ENCODE results near the gene ACKR2. TPM values are rescaled to one million over a fixed set of nuclear protein-coding genes. Genes with fewer than 3 reads are reported as not detected.

Gene ACKR2
- total and polyA plus RNA-seq, 7 donors, result 0.04 to 1.6 (median 0.79) TPM

DNA sequence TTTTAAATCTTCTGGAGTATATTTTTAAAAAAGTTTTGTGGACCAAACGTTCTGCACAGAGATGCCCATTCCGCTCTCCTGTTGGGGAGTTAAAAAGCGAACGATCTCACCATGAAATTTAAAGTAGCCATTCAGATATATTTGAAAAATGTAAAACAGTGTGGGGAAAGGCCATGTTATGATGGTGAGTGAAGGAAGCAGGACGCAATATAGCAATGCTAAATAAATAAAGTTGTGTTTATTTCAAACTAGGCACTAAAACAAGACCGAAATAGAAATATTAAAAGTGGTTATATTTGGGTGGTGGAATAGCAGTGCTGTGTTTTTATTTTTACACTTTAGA is 35.9 kb upstream of the ACKR2 start:
- no peaks in the 10 kb centered on the region for H3K27me3 ChIP-seq (ENCODE audit: insufficient read depth in 3 of 3, low read length in 2 of 3)
- 11 to 13% (median 12%) methylated on average over 6 of the region's 6 CpGs for WGBS, 3 donors
- no peaks in the 10 kb centered on the region for H3K9me3 ChIP-seq
- H3K4me3 ChIP-seq, result peak overlapping the region; percentile 61
- no peaks in the 10 kb centered on the region for H3K36me3 ChIP-seq (ENCODE audit: insufficient read depth in 1 of 2, low read depth in 1 of 2)
- no peaks in the 10 kb centered on the region for H3K4me1 ChIP-seq
- intact Hi-C loops (cut with DNase I), result no loop called here
- DNase-seq, result no peak
- TF ChIP-seq, protein P1, sequence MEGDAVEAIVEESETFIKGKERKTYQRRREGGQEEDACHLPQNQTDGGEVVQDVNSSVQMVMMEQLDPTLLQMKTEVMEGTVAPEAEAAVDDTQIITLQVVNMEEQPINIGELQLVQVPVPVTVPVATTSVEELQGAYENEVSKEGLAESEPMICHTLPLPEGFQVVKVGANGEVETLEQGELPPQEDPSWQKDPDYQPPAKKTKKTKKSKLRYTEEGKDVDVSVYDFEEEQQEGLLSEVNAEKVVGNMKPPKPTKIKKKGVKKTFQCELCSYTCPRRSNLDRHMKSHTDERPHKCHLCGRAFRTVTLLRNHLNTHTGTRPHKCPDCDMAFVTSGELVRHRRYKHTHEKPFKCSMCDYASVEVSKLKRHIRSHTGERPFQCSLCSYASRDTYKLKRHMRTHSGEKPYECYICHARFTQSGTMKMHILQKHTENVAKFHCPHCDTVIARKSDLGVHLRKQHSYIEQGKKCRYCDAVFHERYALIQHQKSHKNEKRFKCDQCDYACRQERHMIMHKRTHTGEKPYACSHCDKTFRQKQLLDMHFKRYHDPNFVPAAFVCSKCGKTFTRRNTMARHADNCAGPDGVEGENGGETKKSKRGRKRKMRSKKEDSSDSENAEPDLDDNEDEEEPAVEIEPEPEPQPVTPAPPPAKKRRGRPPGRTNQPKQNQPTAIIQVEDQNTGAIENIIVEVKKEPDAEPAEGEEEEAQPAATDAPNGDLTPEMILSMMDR (IDR thresholded peaks at IDR 0.05), result no peak
- H3K27ac ChIP-seq, result no peak overlapping the region
- peak in 1 of 4 donors; percentile 13 for ATAC-seq

DNA sequence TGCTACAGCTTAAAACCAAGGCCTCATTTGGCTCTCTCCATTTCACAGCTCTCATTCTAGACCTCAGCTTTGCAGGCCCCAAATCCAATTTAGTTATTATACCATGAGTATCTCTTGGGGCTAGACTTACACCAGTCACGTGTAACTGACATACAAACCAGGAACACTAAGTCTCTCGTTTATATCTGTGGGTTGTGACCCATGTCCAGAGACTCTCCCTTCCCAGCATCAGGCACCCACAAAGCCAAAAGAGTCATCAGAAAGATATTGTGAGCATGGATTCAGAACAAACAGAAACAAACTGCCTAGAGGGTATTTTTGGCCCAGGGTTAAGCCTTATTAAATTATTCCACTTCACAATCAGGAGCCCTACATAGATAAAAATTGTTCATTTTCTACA is 30.6 kb upstream of the ACKR2 start:
- H3K27ac ChIP-seq, result peak overlapping the region; percentile 2
- intact Hi-C loops (cut with DNase I), result no loop called here
- TF ChIP-seq, protein P1 (IDR thresholded peaks at IDR 0.05), result no peak

DNA sequence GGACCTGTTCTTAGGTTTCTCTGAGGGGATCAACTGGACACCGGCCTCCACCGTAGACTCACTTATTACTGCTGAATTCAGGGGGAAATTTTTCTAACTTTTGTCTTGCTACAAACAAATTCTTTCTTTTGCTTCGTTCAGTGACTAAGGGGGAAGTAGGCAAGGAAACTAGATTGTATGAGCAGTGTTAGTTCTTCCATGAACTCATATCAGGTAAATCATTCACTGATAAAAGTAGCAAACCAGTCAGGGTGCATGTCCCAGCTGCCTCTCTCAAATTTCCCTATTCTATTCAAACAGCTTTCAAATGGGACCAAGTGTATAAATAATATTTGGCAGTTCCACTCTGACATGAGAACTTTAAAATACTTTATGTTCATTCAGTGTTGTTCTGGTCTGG is 28.8 kb upstream of the ACKR2 start:
- H3K4me3 ChIP-seq, result no peak overlapping the region
- H3K27ac ChIP-seq, result no peak overlapping the region
- TF ChIP-seq, protein P1 (IDR thresholded peaks at IDR 0.05), result no peak
- 75 to 82% (median 78%) methylated on average over 3 of the region's 3 CpGs for WGBS, 3 donors
- no peak for DNase-seq
- no peaks in the 10 kb centered on the region for H3K9me3 ChIP-seq
- H3K36me3 ChIP-seq (ENCODE audit: insufficient read depth in 1 of 2, low read depth in 1 of 2), result peaks cover 0 to 27% of the 10 kb centered on the region in 2 donors
- peak in 2 of 4 donors; percentile 2 to 4 for ATAC-seq
- intact Hi-C loops (cut with DNase I), result loop anchor here (1.0 to 5.0 kb wide), 4 partner anchors 57 to 101 kb away; no protein-coding TSS in a partner anchor
- no peaks in the 10 kb centered on the region for H3K27me3 ChIP-seq (ENCODE audit: insufficient read depth in 3 of 3, low read length in 2 of 3)
- no peaks in the 10 kb centered on the region for H3K4me1 ChIP-seq

More for the DNA sequence above, 30.6 kb upstream of the ACKR2 start:
- no peaks in the 10 kb centered on the region for H3K9me3 ChIP-seq
- ATAC-seq, result peak; percentile 36 to 76 (median 70)
- 46 to 64% (median 53%) methylated on average over 2 of the region's 2 CpGs for WGBS, 3 donors
- no peak overlapping the region for H3K4me3 ChIP-seq
- H3K4me1 ChIP-seq, result no peaks in the 10 kb centered on the region
- H3K36me3 ChIP-seq (ENCODE audit: insufficient read depth in 1 of 2, low read depth in 1 of 2), result peaks cover 0 to 10% of the 10 kb centered on the region in 2 donors
- no peaks in the 10 kb centered on the region for H3K27me3 ChIP-seq (ENCODE audit: insufficient read depth in 3 of 3, low read length in 2 of 3)
- no peak for DNase-seq

DNA sequence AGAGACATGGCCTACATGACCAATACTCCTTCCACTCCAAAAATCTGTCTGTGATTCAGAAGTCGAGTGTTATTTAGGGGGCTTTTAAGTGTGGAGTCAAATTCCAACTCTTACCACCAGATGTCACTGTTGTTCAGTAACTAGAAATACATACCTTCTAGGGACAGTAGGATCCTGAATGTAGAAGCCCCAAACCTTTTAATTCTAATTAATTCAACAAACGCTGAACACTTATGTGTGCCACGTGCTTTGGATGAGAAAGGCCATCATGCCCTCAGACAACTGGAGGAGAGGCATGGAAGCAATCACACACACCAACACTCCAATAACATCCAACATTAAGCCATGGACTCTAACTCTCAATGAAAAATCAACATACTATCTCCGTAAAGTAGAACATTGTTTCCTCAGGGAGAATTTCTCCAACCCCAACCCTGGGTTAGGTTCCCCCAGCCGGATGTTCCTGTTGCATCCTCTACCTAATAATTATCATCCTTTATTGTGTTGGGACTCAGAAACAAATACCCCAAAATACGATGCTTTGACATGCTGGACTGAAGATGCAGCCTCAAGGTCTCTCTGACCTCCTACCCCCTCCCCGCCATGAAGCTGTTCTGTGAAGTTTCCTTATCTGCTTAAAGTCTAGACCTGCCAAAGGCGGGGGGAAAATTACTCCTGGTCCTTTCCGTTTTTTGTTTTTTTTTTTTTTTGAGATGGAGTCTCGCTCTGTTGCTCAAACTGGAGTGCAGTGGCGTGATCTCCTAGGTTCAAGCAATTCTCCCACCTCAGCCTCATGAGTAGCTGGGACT is 28.1 kb upstream of the ACKR2 start:
- peak; percentile 70 to 88 (median 82) for ATAC-seq
- no peaks in the 10 kb centered on the region for H3K27me3 ChIP-seq (ENCODE audit: insufficient read depth in 3 of 3, low read length in 2 of 3)
- no peak overlapping the region for H3K27ac ChIP-seq
- no peaks in the 10 kb centered on the region for H3K4me1 ChIP-seq
- H3K36me3 ChIP-seq (ENCODE audit: insufficient read depth in 1 of 2, low read depth in 1 of 2), result peaks cover 0 to 34% of the 10 kb centered on the region in 2 donors
- H3K4me3 ChIP-seq, result no peak overlapping the region
- intact Hi-C loops (cut with DNase I), result loop anchor here (1.0 to 5.0 kb wide), 4 partner anchors 56 to 100 kb away; no protein-coding TSS in a partner anchor
- no peak for DNase-seq
- WGBS, 3 donors, result 61 to 65% (median 62%) methylated on average over 11 of the region's 11 CpGs
- TF ChIP-seq, protein P1 (IDR thresholded peaks at IDR 0.05), result peak; percentile 82
- H3K9me3 ChIP-seq, result no peaks in the 10 kb centered on the region

Data from psoas muscle (tissue), 8 donors.